Vagina (tissue), 2 donors: ENCODE results near the gene SERPINE2.
"Not testable (repeated sequence)": the region's sequence is repeated elsewhere in the genome, so short reads cannot be mapped to it uniquely, and the experiment has no call there.

Experiments used
- POLR2AphosphoS5 ChIP-seq, 2 donors: sonication (generic); formaldehyde crosslinking; IDR thresholded peaks; one replicate each; pipeline ENCODE4 v1.9.0; 2017; ENCODE audit warnings: antibody characterized with exemption in 2 of 2, mild to moderate bottlenecking in 2 of 2, low read depth in 1 of 2; ENCODE audit not compliant: insufficient read depth in 1 of 2
- TF ChIP-seq, protein P1 (sequence below), 3 experiments: fragments of 450-650 bp in 2 of 3; fragments of 200-600 bp in 1 of 3; sonication (generic) in 1 of 3; IDR thresholded peaks; one replicate each; pipeline ENCODE4 v1.5.1; 2017 to 2019; ENCODE audit warnings: antibody characterized with exemption in 3 of 3, mild to moderate bottlenecking in 2 of 3, moderate library complexity in 2 of 3

DNA sequence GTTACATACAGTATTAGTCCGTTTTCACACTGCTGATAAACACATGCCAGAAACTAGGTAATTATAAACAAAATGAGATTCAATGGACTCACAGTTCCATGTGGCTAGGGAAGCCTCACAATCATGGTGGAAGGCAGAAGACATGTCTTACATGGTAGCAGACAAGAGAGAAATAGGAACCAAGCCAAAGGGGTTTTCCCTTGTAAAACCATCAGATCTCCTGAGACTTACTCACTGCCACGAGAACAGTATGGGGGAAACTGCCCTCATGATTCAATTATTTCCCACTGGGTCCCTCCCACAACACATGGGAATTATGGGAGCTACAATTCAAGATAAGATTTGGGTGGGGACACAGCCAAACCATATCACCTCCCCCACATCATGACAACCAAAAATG, 99.6 kb downstream of the SERPINE2 start:
- TF ChIP-seq, protein P1, sequence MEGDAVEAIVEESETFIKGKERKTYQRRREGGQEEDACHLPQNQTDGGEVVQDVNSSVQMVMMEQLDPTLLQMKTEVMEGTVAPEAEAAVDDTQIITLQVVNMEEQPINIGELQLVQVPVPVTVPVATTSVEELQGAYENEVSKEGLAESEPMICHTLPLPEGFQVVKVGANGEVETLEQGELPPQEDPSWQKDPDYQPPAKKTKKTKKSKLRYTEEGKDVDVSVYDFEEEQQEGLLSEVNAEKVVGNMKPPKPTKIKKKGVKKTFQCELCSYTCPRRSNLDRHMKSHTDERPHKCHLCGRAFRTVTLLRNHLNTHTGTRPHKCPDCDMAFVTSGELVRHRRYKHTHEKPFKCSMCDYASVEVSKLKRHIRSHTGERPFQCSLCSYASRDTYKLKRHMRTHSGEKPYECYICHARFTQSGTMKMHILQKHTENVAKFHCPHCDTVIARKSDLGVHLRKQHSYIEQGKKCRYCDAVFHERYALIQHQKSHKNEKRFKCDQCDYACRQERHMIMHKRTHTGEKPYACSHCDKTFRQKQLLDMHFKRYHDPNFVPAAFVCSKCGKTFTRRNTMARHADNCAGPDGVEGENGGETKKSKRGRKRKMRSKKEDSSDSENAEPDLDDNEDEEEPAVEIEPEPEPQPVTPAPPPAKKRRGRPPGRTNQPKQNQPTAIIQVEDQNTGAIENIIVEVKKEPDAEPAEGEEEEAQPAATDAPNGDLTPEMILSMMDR (IDR thresholded peaks at IDR 0.05): not testable (repeated sequence)
- TF ChIP-seq POLR2AphosphoS5 (IDR thresholded peaks at IDR 0.05; ENCODE audit: insufficient read depth in 1 of 2, low read depth in 1 of 2): not testable (repeated sequence)
